HG02798 (cell line): Measurements from ENCODE around the gene LONRF2.

Source experiments
- ATAC-seq: cut with Tn5 transposase; IDR thresholded peaks from one replicate; pipeline ENCODE4 v1.9.1; 2021; ENCODE audit warnings: mild to moderate bottlenecking; ENCODE audit not compliant: unreplicated experiment, poor library complexity

Gene LONRF2

DNA sequence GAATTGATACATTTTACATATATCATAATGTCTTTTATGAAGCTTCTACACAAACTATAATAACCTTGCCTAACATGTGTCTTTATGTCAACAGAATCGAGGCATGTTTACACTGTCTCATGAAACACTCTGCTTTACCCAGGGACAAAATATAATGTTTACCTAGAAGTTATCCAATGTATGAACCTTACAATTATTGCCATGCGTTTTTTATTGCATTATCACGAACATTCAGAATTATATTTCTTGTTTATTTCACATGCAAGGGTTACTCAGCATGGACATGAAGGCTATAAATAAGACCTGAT, 19.8 kb downstream of the LONRF2 start:
- no peak for ATAC-seq

DNA sequence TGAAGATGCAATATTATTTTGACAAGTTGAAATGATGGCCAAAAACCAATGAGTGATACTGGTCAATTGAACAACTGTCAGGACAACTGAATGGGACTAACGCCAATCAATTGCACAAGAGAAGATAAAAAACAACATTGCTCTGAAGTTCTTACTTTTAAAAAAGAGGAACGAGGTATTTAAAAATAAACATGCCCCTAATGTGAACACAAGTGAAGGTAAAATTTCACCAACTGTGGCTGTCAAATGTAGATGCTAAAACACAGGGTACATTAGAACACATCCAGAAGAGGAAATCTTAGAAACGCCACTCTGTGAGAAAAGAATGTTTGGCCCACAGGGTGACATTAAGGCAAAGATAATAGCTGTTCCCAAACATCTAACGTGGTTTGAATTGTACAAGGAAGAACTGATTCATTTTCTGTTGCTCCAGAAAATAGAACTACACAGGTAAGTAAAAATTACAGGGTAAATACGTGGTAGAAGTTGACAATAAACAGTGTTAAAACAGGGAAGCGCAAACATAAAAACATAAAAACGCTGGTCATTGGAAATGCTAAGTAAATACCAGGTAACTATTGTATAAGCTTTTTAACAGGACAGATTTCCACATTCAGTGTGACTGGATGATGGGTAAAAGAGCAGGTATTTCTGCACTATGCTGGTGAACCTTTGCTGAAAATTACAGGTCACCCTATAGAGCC, 20.3 kb downstream of the LONRF2 start:
- no peak for ATAC-seq

DNA sequence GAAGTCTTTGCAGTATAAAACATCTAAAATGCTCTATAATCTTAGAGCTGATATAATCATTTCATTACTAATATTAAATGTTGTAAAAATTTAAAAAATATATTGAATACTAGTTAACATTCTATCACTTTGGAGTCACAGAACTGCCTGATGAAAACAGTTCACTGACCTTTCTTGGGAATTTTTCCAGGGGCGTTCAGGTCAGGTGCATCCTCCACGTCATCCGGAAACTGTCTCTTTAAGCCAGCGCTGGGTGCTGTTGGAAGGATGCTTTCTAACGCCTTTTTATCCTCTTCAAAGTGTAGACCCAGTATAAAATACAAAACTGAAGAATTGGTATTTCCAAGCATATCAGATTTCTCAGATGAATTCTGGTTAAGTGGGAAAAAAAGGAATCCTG, 22.8 kb downstream of the LONRF2 start:
- no peak for ATAC-seq

GRCh38 chr2:100297511-100297910, 24.8 kb downstream of the LONRF2 start:
- ATAC-seq: no peak

DNA sequence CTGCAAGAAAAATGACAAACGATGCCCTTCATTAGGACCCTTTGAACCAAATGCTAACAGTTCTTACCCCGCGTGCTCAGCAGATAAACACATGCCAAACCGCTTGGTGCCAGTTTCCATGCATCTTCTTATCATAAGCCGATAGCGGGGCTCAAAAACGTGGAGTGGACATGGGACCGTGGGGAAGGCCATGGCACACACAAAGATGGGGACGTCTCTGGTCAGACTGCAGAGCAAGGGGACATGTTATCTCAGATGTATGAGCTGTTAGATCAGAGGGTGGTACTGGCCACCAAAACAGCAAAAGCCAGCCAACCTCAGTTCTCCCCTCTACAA, 28.2 kb downstream of the LONRF2 start:
- ATAC-seq: no peak

DNA sequence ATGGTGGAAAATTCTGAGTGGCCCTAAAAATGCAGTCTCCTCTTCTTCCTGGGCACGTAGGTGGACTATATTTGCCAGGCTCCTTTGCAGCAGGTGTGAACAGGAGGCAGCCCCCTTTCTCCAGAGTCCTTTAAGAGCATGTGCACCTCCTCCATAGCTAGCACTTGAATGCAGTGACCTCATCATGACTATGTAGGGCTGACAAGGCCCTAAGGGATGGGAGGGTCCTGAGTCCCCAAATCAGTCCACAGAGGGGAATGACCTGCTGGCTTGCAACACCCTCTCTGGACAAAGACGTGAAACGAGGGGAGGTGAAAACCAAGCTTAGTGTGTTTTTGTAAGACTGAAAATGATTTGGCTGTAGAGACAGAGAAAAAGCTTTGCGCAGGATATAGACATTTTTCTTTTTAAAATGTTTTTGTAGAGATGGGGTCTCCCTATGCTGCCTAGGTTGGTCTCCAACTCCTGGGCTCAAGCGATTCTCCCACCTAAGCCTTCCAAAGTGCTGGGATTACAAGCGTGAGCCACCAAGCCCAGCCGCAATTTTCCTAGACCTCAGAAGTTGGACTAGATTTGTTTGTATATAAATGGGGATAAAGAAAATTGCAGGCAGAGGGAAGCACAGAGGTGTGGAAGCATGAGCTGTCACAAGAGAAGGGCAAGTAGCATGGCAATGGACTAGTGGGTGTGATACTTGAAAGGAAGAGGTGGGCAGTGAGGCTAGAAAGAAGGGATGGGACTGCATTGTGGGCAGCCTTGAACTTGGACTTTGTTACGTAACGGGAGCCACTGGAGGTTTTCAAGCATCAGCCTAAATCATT, 28.8 kb downstream of the LONRF2 start:
- ATAC-seq: no peak

- ATAC-seq: no peak
Observed at GRCh38 chr2:100292022-100292580, 30.2 kb downstream of the LONRF2 start.

DNA sequence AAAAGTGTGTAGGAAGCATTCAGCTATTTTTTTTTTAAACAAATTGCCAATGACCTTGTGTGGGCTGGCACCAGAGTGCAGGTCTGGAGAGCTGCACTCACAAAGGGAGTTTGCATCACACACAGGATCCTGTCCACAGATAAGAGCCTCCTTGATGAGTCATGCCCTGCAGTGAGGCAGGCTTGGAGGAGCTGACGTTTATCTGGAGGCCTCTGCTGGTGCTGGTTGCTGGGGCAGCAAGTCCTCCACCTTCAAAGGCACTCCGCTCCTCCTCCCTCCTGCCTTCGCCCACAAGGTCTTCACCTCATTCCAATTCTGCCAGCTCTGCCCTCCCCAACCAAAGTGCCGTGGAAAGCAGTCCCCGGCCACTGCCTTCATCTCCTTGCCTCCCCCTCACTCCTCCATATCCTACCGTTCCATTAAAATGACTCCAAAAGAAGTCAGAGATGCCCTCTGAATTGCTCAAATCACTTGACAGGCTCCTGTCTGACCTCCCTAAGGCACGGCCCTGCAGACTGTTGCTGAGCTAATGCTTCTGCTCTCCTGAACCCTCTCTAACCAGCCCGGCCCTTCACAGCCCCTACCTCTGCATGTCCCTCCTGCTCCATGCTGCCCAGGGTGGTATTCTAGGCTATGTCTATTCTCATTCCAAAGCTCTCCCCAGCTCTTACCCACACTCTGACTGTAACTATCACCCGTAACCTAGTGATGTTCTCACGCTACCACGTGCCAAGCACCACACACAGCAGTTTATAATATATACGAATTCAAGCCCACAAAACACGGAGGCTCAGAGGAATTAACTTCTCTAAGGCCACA, 30.9 kb downstream of the LONRF2 start:
- ATAC-seq: no peak

DNA sequence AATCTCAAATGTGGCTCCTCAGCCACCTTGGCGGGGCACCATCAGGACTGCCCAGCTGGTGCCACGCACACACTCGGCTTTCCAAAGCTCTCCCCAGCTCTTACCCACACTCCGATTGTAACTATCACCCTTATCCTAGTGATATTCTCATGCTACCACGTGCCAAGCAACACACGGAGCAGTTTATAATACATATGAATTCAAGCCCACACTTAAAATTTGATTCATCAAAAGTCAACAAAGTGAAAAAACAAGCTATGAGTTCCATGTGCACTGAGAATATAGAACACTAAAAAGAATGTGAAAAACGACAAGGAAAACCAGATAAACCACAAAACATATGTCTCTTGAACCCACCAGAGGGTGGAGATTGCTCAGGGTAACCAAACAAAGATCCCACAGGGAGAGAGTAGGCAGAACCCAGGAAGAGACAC, 31.6 kb downstream of the LONRF2 start:
- no peak for ATAC-seq

GRCh38 chr2:100289020-100289419, 33.3 kb downstream of the LONRF2 start:
- no peak for ATAC-seq

GRCh38 chr2:100286318-100286717, 36.0 kb downstream of the LONRF2 start:
- no peak for ATAC-seq

DNA sequence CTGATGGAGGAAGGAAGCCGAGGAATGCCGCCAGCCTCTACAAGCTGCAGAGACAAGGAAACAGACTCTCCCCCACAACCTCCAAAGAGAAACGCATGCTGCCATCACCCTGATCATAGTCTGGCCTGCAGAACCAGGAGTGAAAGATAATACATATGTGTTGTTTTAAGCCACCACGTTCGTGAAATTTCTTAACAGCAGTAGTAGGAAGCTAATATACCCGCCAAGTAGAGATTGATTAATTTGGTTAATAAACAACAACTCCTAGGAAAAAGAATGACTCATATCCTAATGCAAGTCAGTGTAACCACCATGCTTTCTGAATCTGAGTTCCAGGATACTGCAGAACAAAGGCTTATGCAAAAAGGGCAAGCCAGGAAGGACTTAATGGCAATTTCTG, 36.6 kb downstream of the LONRF2 start:
- ATAC-seq: no peak

DNA sequence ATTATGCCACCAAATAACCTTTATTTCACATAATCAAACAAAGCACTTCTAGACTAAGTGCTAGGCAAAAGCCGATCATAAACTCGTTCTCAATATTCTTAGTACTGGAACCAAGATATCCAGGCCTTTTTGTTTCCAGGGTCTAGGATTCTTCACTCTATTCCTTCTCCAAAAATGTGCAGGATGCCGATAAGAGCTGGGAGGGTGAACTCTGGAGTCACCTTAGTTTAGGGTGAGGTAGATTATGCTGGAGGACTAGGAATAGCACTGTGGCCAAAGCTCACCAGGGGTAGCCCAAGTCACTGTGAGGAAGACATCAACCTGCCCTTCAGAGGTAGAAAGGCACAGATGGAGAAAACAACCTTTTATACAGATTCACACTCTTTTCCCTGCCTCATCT, 37.3 kb downstream of the LONRF2 start:
- no peak for ATAC-seq

- no peak for ATAC-seq
Observed at GRCh38 chr2:100283724-100284501, 38.4 kb downstream of the LONRF2 start.

- ATAC-seq: no peak
Observed at GRCh38 chr2:100281521-100282438, 40.5 kb downstream of the LONRF2 start.

GRCh38 chr2:100279586-100280534, 42.4 kb downstream of the LONRF2 start:
- no peak for ATAC-seq

GRCh38 chr2:100278986-100279385, 43.3 kb downstream of the LONRF2 start:
- ATAC-seq: no peak

DNA sequence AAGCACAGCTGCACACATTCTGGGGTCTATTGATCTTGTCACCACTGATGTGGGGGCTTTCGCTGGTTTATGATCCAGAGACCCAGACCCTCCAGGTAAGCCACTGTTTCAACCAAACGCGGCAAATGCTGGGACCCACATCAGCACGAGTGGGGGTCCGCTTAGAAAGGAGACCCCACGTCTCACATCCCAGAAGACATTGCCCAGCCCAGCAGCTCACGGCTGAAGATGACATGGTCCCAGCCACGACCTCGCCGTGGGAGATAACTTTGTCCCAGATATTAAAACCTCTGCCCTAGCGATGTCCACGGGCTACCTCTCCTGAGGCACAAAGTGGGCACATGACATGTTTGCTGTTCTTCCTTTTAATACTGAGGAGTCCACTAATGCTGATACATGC, 43.8 kb downstream of the LONRF2 start:
- no peak for ATAC-seq
